HEK293 (cell line): ENCODE results near the gene HTRA2.

Source experiments
- CTCF ChIP-seq: fragments of 450-650 bp; formaldehyde crosslinking; IDR thresholded peaks from 2 replicates; pipeline ENCODE4 v1.5.1; 2016; ENCODE audit warnings: missing biosample characterization, missing genetic modification characterization
- ELK4 ChIP-seq: IDR thresholded peaks from 2 replicates; pipeline ENCODE4 v1.6.1; 2011; ENCODE audit warnings: mild to moderate bottlenecking, low read depth, low read length, borderline replicate concordance
- ZNF624 ChIP-seq: fragments of 450-650 bp; formaldehyde crosslinking; IDR thresholded peaks from 2 replicates; pipeline ENCODE4 v1.5.1; 2017; ENCODE audit warnings: missing biosample characterization, missing genetic modification characterization

GRCh38 chr2:74566076-74566753 is 36.5 kb downstream of the HTRA2 start:
- no peak for TF ChIP-seq ZNF624 (tag by site-specific recombination)
- no peak for TF ChIP-seq CTCF (tag by site-specific recombination)
- no peak for TF ChIP-seq ELK4
